Stomach (tissue), 9 donors: ENCODE measurements around the gene AIG1. TPM values are rescaled to one million over a fixed set of nuclear protein-coding genes. Genes with fewer than 3 reads are reported as not detected.

ENCODE experiments used
- DNase-seq, 2 donors: peaks; one replicate each; pipeline versions ENCODE4 v3.0.0 to v3.0.0-alpha.2; 2013 to 2019
- H3K27ac ChIP-seq, 5 donors: fragments of 200-600 bp in 4 of 5; sonication (generic) in 4 of 5; one replicate each; pipeline ENCODE4 v1.5.1; 2013 to 2019; ENCODE audit warnings: mild to moderate bottlenecking in 1 of 5, moderate library complexity in 1 of 5
- H3K27me3 ChIP-seq, 3 donors: fragments of 200-600 bp; sonication (generic); one replicate each; pipeline ENCODE4 v1.5.1; 2017 to 2019; ENCODE audit warnings: mixed run types in 1 of 3
- H3K36me3 ChIP-seq, 4 donors: fragments of 200-600 bp; sonication (generic); 1 replicate in 3 of 4; 2 replicates in 1 of 4; pipeline ENCODE4 v1.5.1; 2016 to 2019
- H3K4me1 ChIP-seq, 4 donors: fragments of 200-600 bp; sonication (generic); one replicate each; pipeline ENCODE4 v1.5.1; 2016 to 2019
- H3K4me3 ChIP-seq, 4 donors: fragments of 200-600 bp; sonication (generic) in 3 of 4; one replicate each; pipeline ENCODE4 v1.5.1; 2016 to 2019; ENCODE audit warnings: mild to moderate bottlenecking in 1 of 4
- H3K9me3 ChIP-seq, 4 donors: fragments of 200-600 bp; sonication (generic); one replicate each; pipeline ENCODE4 v1.5.1; 2016 to 2019
- CTCF ChIP-seq, 7 experiments: fragments of 450-650 bp in 4 of 7; fragments of 200-600 bp in 3 of 7; sonication (generic) in 3 of 7; IDR thresholded peaks; one replicate each; pipeline ENCODE4 v1.5.1; 2016 to 2019; ENCODE audit warnings: antibody characterized with exemption in 7 of 7, control low read depth in 2 of 7, mild to moderate bottlenecking in 1 of 7
- EP300 ChIP-seq: sonication (generic); formaldehyde crosslinking; IDR thresholded peaks from one replicate; pipeline ENCODE4 v1.6.1; 2017; ENCODE audit warnings: antibody characterized with exemption
- POLR2A ChIP-seq, 4 donors: fragments of 450-650 bp; IDR thresholded peaks; one replicate each; pipeline ENCODE4 v1.6.1; 2016; ENCODE audit warnings: antibody characterized with exemption in 4 of 4, control low read depth in 2 of 4, mild to moderate bottlenecking in 1 of 4, moderate library complexity in 1 of 4
- POLR2AphosphoS5 ChIP-seq, 3 donors: sonication (generic); formaldehyde crosslinking; IDR thresholded peaks; one replicate each; pipeline ENCODE4 v1.6.1; 2016; ENCODE audit warnings: antibody characterized with exemption in 3 of 3
- WGBS, 5 donors: extraction: QIAGEN DNeasy Blood & Tissue Kit in 3 of 5; methylation state at CpG; one replicate each; pipeline versions ENCODE4 v1.1.5 to v1.1.7; 2013 to 2018; 5-methylcytosine and 5-hydroxymethylcytosine counted together
- intact Hi-C: fragments of 100-400 bp; cut with DNase I; formaldehyde crosslinking; loops from one replicate; pipeline ENCODE4 v1.15.1; 2023; ENCODE audit warnings: low total_unique reads
- polyA plus RNA-seq, 3 donors: library from polyadenylated mRNA; stranded (reverse); fragments of 200-250 nt; gene quantifications; one replicate each; pipeline ENCODE4 v1.2.3, GENCODE V29; 2013
- total RNA-seq, 5 donors: library from RNA; depleted of rRNA; stranded (reverse); fragments of >200 nt; gene quantifications; one replicate each; pipeline versions ENCODE4 v1.1.0 to v1.2.3, GENCODE V29; 2014 to 2016
- donor health status: healthy with polysubstance abuse.
- donor health status: Bipolar disorder and iron deficiency.
- donor health status: healthy.

AIG1 gene
- total and polyA plus RNA-seq, 8 donors: 10.8 to 220 (median 29.7) TPM; not detected in 1

GRCh38 chr6:143200167-143200770, 139.6 kb downstream of the AIG1 start:
- H3K9me3 ChIP-seq: peaks cover 0 to 9% (median 7%) of the 10 kb centered on the region in 4 donors
- no peak overlapping the region for H3K4me3 ChIP-seq
- DNase-seq: no peak
- 92 to 97% (median 95%) methylated on average over 6 of the region's 6 CpGs for WGBS, 5 donors
- H3K36me3 ChIP-seq: peaks cover 0 to 13% (median 0%) of the 10 kb centered on the region in 4 donors
- H3K27ac ChIP-seq: no peak overlapping the region
- intact Hi-C loops: no loop called here
- no peaks in the 10 kb centered on the region for H3K4me1 ChIP-seq
- H3K27me3 ChIP-seq: no peaks in the 10 kb centered on the region
- no peak for TF ChIP-seq POLR2AphosphoS5 (IDR thresholded peaks at IDR 0.05)
- no peak for TF ChIP-seq CTCF (IDR thresholded peaks at IDR 0.05)
- no peak for TF ChIP-seq EP300
- TF ChIP-seq POLR2A (IDR thresholded peaks at IDR 0.05): no peak

GRCh38 chr6:143204045-143204444, 143.4 kb downstream of the AIG1 start:
- DNase-seq: no peak
- Histone ChIP-seq H3K36me3 (peaks cover 0 to 13% (median 0%) of the 10 kb centered on the region in 4 donors), H3K4me3 (no peak overlapping the region), H3K27ac (no peak overlapping the region), H3K27me3 (no peaks in the 10 kb centered on the region), H3K9me3 (peaks cover 0 to 9% (median 7%) of the 10 kb centered on the region in 4 donors), H3K4me1 (no peaks in the 10 kb centered on the region)
- intact Hi-C loops: no loop called here
- TF ChIP-seq CTCF (IDR thresholded peaks at IDR 0.05): no peak
- no peak for TF ChIP-seq POLR2AphosphoS5 (IDR thresholded peaks at IDR 0.05)
- no peak for TF ChIP-seq POLR2A (IDR thresholded peaks at IDR 0.05)
- no peak for TF ChIP-seq EP300

- TF ChIP-seq POLR2A (IDR thresholded peaks at IDR 0.05) (no peak), EP300 (no peak), POLR2AphosphoS5 (IDR thresholded peaks at IDR 0.05) (no peak), CTCF (IDR thresholded peaks at IDR 0.05) (no peak)
- Histone ChIP-seq H3K36me3 (peaks cover 0 to 13% (median 0%) of the 10 kb centered on the region in 4 donors), H3K27me3 (no peaks in the 10 kb centered on the region), H3K4me1 (no peaks in the 10 kb centered on the region), H3K4me3 (no peak overlapping the region), H3K9me3 (peaks cover 0 to 9% (median 7%) of the 10 kb centered on the region in 4 donors), H3K27ac (no peak overlapping the region)
- 67 to 89% (median 80%) methylated on average over 1 of the region's 1 CpG for WGBS, 5 donors
- intact Hi-C loops: no loop called here
- no peak for DNase-seq
These were observed 144.4 kb downstream of the AIG1 start for GRCh38 chr6:143205131-143205535.

- TF ChIP-seq POLR2A (IDR thresholded peaks at IDR 0.05) (no peak), POLR2AphosphoS5 (IDR thresholded peaks at IDR 0.05) (no peak), EP300 (no peak), CTCF (IDR thresholded peaks at IDR 0.05) (no peak)
- peaks cover 0 to 13% (median 0%) of the 10 kb centered on the region in 4 donors for H3K36me3 ChIP-seq
- H3K27me3 ChIP-seq: no peaks in the 10 kb centered on the region
- no peaks in the 10 kb centered on the region for H3K4me1 ChIP-seq
- H3K9me3 ChIP-seq: peaks cover 0 to 9% (median 7%) of the 10 kb centered on the region in 4 donors
- intact Hi-C loops: no loop called here
- H3K4me3 ChIP-seq: no peak overlapping the region
- peak in 1 of 2 donors; percentile 27 for DNase-seq
- 74 to 92% (median 86%) methylated on average over 2 of the region's 2 CpGs for WGBS, 5 donors
- H3K27ac ChIP-seq: no peak overlapping the region
These were observed 144.9 kb downstream of the AIG1 start for GRCh38 chr6:143205585-143205984.
